ENCODE results near the gene SAMD8.
"Not testable (repeated sequence)": the region's sequence is repeated elsewhere in the genome, so short reads cannot be mapped to it uniquely, and the experiment has no call there.

The SAMD8 gene

GRCh38 chr10:75111907-75112679 is 637 bp downstream of the SAMD8 start:
- no peaks in the 10 kb centered on the region for H3K27me3 ChIP-seq (ENCODE audit: insufficient read depth, poor library complexity, severe bottlenecking)
- peak overlapping the region; percentile 85 for H3K4me3 ChIP-seq (replicated peaks; ENCODE audit: insufficient read depth, low read length)
- peak overlapping the region; percentile 70 for H3K27ac ChIP-seq (replicated peaks)
- DNase-seq (ENCODE audit: low read depth in 1 of 2, low spot score in 1 of 2) = peak in 1 of 2 experiments; percentile 41
- TF ChIP-seq SPI1 (IDR thresholded peaks at IDR 0.05; ENCODE audit: borderline replicate concordance, low read depth) (peak; percentile 78), CTCF (IDR thresholded peaks at IDR 0.05; ENCODE audit: insufficient read depth, low read length) (no peak)

- no peak overlapping the region for H3K4me3 ChIP-seq (replicated peaks; ENCODE audit: insufficient read depth, low read length)
- TF ChIP-seq CTCF (IDR thresholded peaks at IDR 0.05; ENCODE audit: insufficient read depth, low read length) = no peak
- TF ChIP-seq GABPA (IDR thresholded peaks at IDR 0.05; ENCODE audit: low read depth) = no peak
- TF ChIP-seq SPI1 (IDR thresholded peaks at IDR 0.05; ENCODE audit: borderline replicate concordance, low read depth) = no peak
- no peak for TF ChIP-seq POLR2AphosphoS5 (IDR thresholded peaks at IDR 0.05; ENCODE audit: low read depth)
- no peak for TF ChIP-seq REST (IDR thresholded peaks at IDR 0.05; ENCODE audit: insufficient replicate concordance, low read depth)
- no peak overlapping the region for H3K27ac ChIP-seq (replicated peaks)
- H3K27me3 ChIP-seq (ENCODE audit: insufficient read depth, poor library complexity, severe bottlenecking) = no peaks in the 10 kb centered on the region
- DNase-seq (ENCODE audit: low read depth in 1 of 2, low spot score in 1 of 2) = no peak
Observed at GRCh38 chr10:75115137-75115536, 3.7 kb downstream of the SAMD8 start.

- not testable (repeated sequence) for DNase-seq (ENCODE audit: low read depth in 1 of 2, low spot score in 1 of 2); H3K27me3 ChIP-seq (ENCODE audit: insufficient read depth, poor library complexity, severe bottlenecking); H3K27ac ChIP-seq (replicated peaks); H3K4me3 ChIP-seq (replicated peaks; ENCODE audit: insufficient read depth, low read length)
Observed at GRCh38 chr10:75116941-75117775, 5.7 kb downstream of the SAMD8 start.

- Histone ChIP-seq H3K4me3 (replicated peaks; ENCODE audit: insufficient read depth, low read length) (no peak overlapping the region), H3K27ac (replicated peaks) (no peak overlapping the region), H3K27me3 (ENCODE audit: insufficient read depth, poor library complexity, severe bottlenecking) (no peaks in the 10 kb centered on the region)
- DNase-seq (ENCODE audit: low read depth in 1 of 2, low spot score in 1 of 2) = no peak
- TF ChIP-seq GABPA (IDR thresholded peaks at IDR 0.05; ENCODE audit: low read depth) (no peak), SPI1 (IDR thresholded peaks at IDR 0.05; ENCODE audit: borderline replicate concordance, low read depth) (no peak), POLR2AphosphoS5 (IDR thresholded peaks at IDR 0.05; ENCODE audit: low read depth) (no peak), CTCF (IDR thresholded peaks at IDR 0.05; ENCODE audit: insufficient read depth, low read length) (no peak), REST (IDR thresholded peaks at IDR 0.05; ENCODE audit: insufficient replicate concordance, low read depth) (no peak)
Observed at GRCh38 chr10:75117995-75118394, 6.5 kb downstream of the SAMD8 start.

- not testable (repeated sequence) for DNase-seq (ENCODE audit: low read depth in 1 of 2, low spot score in 1 of 2); H3K27ac ChIP-seq (replicated peaks); H3K27me3 ChIP-seq (ENCODE audit: insufficient read depth, poor library complexity, severe bottlenecking); H3K4me3 ChIP-seq (replicated peaks; ENCODE audit: insufficient read depth, low read length)
Observed at GRCh38 chr10:75119444-75120066, 8.1 kb downstream of the SAMD8 start.
